Measurements from ENCODE around the gene IFITM1. TPM values are rescaled to one million over a fixed set of nuclear protein-coding genes. Genes with fewer than 3 reads are reported as not detected.

The IFITM1 gene
- total and polyA plus RNA-seq, 2 donors (not counting 3 experiments of a cell fraction or from before 2014, with no cell fraction given), result 11.5 to 24.6 TPM

DNA sequence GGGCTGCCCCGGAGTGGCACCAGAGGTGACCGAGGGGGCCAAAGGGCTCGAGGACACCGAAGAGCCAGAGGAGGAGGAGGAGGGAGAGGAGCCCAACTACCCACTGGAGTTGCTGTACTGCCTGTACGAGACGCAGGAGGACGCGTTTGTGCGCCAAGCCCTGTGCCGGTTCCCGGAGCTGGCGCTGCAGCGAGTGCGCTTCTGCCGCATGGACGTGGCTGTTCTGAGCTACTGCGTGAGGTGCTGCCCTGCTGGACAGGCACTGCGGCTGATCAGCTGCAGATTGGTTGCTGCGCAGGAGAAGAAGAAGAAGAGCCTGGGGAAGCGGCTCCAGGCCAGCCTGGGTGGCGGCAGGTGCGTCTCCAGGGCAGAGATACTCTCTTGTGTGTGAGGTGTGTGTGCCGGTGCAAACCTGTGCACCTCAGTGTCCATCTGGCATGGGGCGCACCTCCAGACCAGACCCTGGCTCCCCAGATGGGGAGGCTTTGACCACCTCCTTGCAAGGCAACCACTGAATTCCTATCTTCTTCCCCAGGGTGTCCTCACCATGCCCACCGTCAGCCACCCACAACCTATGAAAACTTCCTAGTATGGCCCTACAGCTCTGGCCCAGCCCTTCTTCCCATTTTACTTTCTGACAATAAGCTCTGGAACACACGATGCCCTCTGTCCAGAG lies 32.2 kb upstream of the IFITM1 start:
- ChIA-PET CTCF (interaction anchor here (1.0 to 1.4 kb wide), 3 partner anchors 10 to 52 kb away, joined by 3 read pairs; no protein-coding TSS in a partner anchor), POLR2A (no interaction called here)
- Histone ChIP-seq H3K9me3 (replicated peaks; ENCODE audit: control insufficient read depth, insufficient read depth, low read length) (no peaks in the 10 kb centered on the region), H3K79me2 (ENCODE audit: control insufficient read depth, insufficient read depth, low read length) (no peaks in the 10 kb centered on the region), H3K4me3 (replicated peaks in 1 of 3; ENCODE audit: insufficient read depth in 1 of 3, low read depth in 1 of 3, low read length in 3 of 3) (no peak overlapping the region), H4K20me1 (replicated peaks; ENCODE audit: control insufficient read depth, extremely low read depth, insufficient read depth, low read length) (no peaks in the 10 kb centered on the region), H3K27me3 (ENCODE audit: control insufficient read depth in 2 of 2, insufficient read depth in 2 of 2, low read length in 2 of 2) (peaks cover 44 to 50% of the 10 kb centered on the region in 2 experiments), H3K9me1 (replicated peaks; ENCODE audit: control insufficient read depth, extremely low read depth, insufficient read depth, low read length) (no peaks in the 10 kb centered on the region), H3K27ac (ENCODE audit: insufficient read depth, low read depth, low read length) (no peak overlapping the region), H3K36me3 (ENCODE audit: control insufficient read depth in 2 of 2, extremely low read depth in 1 of 2, insufficient read depth in 2 of 2, low read length in 2 of 2) (no peaks in the 10 kb centered on the region), H2AFZ (ENCODE audit: low read depth, low read length) (no peak overlapping the region), H3K4me2 (ENCODE audit: insufficient read depth, low read length) (no peak overlapping the region), H3K9ac (replicated peaks; ENCODE audit: extremely low read depth, insufficient read depth, low read length) (no peak overlapping the region), H3K4me1 (ENCODE audit: control insufficient read depth, extremely low read depth, insufficient read depth, low read length) (no peaks in the 10 kb centered on the region)
- no peak for DNase-seq (ENCODE audit: low read depth, low spot score)
- dilution Hi-C loops (cut with MboI; ENCODE audit: extremely low pct_ligation_motif_present, low sequenced_read_pairs), result no loop called here
- no peak for FAIRE-seq
- intact Hi-C loops (cut with micrococcal nuclease), result no loop called here
- TF ChIP-seq POLR2A (IDR thresholded peaks at IDR 0.05; ENCODE audit: low read depth, low read length) (no peak), GATA2 (IDR thresholded peaks at IDR 0.05; ENCODE audit: insufficient read depth, insufficient read length, low read depth, low read length) (no peak), POLR2AphosphoS5 (IDR thresholded peaks at IDR 0.05; ENCODE audit: insufficient read depth, low read depth, low read length) (no peak), JUN (IDR thresholded peaks at IDR 0.05; ENCODE audit: borderline replicate concordance, insufficient read depth, insufficient read length, low read depth) (no peak), MYC (IDR thresholded peaks at IDR 0.05; ENCODE audit: low read depth, low read length) (no peak), EZH2 (IDR thresholded peaks at IDR 0.05; ENCODE audit: borderline replicate concordance, low read depth, low read length, severe bottlenecking) (no peak), FOS (IDR thresholded peaks at IDR 0.05; ENCODE audit: borderline replicate concordance, insufficient read depth, low read length) (no peak)
- TF ChIP-seq, protein P1, sequence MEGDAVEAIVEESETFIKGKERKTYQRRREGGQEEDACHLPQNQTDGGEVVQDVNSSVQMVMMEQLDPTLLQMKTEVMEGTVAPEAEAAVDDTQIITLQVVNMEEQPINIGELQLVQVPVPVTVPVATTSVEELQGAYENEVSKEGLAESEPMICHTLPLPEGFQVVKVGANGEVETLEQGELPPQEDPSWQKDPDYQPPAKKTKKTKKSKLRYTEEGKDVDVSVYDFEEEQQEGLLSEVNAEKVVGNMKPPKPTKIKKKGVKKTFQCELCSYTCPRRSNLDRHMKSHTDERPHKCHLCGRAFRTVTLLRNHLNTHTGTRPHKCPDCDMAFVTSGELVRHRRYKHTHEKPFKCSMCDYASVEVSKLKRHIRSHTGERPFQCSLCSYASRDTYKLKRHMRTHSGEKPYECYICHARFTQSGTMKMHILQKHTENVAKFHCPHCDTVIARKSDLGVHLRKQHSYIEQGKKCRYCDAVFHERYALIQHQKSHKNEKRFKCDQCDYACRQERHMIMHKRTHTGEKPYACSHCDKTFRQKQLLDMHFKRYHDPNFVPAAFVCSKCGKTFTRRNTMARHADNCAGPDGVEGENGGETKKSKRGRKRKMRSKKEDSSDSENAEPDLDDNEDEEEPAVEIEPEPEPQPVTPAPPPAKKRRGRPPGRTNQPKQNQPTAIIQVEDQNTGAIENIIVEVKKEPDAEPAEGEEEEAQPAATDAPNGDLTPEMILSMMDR (IDR thresholded peaks at IDR 0.05; ENCODE audit: extremely low read depth in 1 of 2, insufficient read depth in 1 of 2, low read depth in 1 of 2, low read length in 2 of 2), result no peak
- TF ChIP-seq, protein P2, sequence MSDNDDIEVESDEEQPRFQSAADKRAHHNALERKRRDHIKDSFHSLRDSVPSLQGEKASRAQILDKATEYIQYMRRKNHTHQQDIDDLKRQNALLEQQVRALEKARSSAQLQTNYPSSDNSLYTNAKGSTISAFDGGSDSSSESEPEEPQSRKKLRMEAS (IDR thresholded peaks at IDR 0.05; ENCODE audit: insufficient read depth, insufficient read length), result no peak
- BruUV-seq (replicated peaks), result no TSS peak
